Colon (tissue), 2 donors: ENCODE data around the gene TSPAN9.

Experiments used
- FAIRE-seq: peaks from 2 replicates; lab custom pipeline; 2012; peaks lifted over from hg19 to GRCh38; lab: Jason Lieb, UNC
- donor health status: control.
- donor health status: control.

Gene TSPAN9

DNA sequence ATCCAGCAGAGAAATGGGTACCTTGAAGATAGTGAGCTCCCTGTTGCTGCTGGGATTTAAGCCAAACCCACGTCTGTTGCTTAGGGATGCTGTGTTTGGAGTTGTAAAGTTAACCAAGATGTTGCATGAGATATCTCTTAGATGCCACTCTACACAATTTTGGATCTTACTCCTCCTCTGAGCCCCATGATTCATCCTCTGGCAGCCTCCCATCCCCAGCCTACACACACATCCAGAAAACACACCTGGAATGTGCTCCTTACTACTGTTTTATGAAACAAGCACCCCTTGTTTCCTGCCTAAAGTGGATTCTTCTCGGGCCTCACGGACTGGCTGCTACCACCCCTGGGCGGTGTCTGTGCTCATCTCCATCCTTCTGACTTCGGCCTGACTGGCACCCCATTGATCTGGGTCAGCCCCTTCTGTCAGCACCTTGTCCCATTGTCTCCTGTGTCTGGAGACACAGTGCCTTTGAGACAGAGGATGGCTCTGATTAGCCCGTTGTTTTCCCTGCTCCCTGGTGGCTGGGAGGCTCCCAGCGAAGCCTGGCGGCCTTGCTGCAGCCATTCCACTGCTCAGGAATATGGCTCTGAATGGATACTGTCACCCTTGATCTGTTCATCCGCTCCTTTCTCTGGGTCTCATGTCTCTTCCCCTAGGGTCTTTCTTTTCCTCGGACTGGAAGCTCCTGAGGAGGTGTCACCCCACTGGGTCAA, 24.3 kb downstream of the TSPAN9 start:
- FAIRE-seq: no peak

- FAIRE-seq: no peak
Measured at GRCh38 chr12:3102771-3103410, 25.7 kb downstream of the TSPAN9 start.

GRCh38 chr12:3103806-3104205, 26.6 kb downstream of the TSPAN9 start:
- FAIRE-seq: no peak

DNA sequence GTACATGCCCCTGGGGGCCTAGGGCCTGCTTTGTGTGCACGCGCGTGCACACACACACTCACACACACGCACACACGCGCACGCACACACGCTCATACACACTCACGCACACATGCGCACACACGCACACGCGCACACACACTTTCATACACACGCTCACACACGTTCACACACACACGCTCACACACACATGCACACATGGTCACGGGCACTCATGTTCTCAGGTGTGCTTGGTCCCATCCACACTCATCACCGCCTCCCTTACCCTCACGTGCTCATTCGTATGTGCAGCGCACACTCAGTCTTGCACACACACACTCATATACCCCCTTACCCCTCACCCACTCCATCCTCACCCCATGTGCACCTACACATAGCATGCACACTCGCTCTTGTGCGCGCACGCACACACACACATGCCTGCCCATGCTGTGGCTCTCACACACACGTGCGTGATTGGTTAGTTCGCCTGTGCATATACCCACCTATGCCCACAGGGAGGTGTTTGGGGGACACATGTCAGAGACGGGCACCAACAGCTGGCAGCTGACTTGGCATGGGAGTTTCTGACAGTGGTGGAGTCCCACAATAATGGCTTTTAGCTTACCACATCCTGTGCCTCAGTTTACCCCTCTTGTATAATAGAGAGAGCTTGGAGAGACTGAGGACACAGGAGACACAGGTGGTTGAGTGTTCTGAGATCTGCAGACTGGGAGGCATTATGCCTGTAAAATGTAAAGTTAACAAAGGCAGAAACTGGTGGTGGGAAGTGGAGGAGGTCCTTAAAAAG, 28.7 kb downstream of the TSPAN9 start:
- FAIRE-seq: no peak

- no peak for FAIRE-seq
Measured at GRCh38 chr12:3106579-3106978, 29.4 kb downstream of the TSPAN9 start.

DNA sequence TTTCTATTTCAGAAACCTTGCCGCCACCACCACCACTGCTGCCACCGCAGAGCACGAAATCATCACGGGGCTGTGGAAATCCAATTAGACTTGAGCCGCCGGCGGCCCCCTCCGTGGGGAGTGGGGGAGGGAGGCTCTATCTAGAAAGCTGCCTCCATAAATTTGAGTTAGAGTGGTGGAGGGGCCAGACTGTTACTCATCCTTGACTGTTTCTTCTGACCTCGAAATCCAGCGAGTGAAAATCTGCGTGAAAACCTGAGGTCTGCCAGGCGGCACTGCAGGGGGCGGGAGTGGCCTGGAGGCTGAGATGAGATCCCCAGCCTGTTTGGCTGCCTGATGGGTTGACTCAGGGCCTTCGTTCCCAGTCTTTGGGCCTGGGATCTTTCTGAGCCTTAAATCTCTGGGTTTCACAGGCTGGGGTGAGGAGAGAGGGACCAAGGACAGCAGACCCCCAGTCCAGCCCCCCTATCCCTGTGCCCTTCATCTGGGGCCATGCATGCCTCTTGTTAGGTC, 29.9 kb downstream of the TSPAN9 start:
- no peak for FAIRE-seq

- no peak for FAIRE-seq
Measured at GRCh38 chr12:3107954-3108353, 30.8 kb downstream of the TSPAN9 start.

DNA sequence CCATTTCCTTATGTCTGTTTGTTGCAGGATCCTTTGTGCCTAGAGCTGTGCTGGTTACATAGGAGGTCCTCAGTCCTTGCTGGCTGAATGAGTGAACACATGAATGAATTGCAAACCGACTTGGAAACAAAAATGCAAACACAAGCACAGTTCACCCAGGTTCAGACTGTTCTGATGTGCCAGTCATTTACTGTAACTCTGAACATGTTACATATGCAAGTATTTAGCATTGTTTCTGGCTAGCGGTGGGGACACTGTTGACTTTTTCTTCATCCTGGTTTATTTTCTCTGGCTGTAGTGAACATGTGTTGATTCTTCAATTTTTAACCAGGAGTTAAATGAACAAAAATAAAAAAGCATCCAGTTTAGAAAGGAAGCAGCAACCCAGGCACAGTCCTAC, 33.4 kb downstream of the TSPAN9 start:
- no peak for FAIRE-seq

GRCh38 chr12:3113671-3114325, 36.6 kb downstream of the TSPAN9 start:
- FAIRE-seq: no peak

- no peak for FAIRE-seq
Measured at GRCh38 chr12:3114671-3115070, 37.5 kb downstream of the TSPAN9 start.

DNA sequence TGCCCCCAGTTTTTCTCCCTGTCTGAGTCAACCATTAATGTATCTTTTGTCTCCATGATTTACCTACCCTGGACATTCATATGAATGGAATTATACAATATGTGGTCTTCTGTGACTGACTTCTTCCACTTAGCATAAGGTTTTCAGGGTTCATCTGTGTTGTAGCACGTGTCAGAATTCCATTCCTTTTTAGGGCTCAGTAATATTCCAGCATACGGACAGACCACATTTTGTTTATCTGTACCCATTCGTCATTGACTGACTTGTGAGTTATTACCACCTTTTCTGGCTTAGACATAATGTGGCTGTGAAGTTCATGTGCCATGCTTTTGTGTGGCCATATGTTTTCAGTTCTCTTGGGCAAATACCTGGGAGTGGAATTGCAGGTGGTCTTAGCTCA, 37.9 kb downstream of the TSPAN9 start:
- no peak for FAIRE-seq

- FAIRE-seq: no peak
Measured at GRCh38 chr12:3116106-3116844, 39.1 kb downstream of the TSPAN9 start.

DNA sequence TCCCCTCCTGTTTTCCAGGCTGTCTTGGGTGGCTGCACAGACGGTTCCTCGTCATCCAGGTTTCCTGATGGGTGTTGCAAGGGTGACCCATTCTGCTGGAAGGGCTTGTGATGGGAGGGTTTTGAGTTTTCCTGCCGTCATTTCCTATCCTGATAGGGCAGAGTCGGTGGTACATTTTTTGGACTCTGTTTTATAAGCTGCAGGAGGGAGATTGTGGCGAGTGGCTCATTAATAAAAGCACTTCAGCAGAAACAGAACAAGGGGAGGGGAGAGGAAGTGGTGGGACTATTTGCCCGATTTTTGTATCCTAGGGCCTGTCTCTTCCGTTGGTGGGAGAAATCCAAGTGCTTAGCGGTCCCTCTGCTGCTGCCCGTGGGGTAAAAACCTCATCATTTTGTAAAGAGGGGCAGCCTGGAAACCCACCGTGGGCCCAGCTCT, 40.0 kb downstream of the TSPAN9 start:
- no peak for FAIRE-seq

- FAIRE-seq: no peak
Measured at GRCh38 chr12:3117591-3118015, 40.4 kb downstream of the TSPAN9 start.

DNA sequence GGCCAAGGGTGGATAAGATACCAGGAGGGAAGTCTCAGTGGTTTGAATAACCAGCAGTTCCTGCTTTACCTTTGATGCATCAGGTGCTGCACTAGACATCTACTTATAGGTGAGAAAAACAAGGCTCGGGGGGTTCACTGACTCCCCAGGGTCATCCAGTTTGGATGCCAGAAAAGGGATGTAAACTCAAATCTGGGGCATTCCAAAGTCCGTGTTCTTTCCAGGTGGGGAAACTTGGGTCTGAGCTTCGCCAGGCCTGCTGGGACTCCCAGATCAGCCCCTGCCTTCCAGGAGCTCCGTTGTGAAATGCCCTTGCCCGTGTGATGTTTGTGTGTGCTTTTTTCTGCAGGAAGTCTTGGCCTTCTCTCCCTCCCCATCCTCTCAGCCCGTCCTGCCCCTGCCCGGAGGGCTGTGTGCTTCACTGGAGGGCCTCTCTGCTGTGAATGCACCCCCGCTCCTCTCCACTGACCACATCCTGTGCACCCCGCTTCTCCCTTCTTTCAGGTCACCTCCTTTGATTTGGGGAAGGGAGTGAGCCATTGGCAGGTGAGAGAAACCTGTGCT, 42.1 kb downstream of the TSPAN9 start:
- FAIRE-seq: no peak

DNA sequence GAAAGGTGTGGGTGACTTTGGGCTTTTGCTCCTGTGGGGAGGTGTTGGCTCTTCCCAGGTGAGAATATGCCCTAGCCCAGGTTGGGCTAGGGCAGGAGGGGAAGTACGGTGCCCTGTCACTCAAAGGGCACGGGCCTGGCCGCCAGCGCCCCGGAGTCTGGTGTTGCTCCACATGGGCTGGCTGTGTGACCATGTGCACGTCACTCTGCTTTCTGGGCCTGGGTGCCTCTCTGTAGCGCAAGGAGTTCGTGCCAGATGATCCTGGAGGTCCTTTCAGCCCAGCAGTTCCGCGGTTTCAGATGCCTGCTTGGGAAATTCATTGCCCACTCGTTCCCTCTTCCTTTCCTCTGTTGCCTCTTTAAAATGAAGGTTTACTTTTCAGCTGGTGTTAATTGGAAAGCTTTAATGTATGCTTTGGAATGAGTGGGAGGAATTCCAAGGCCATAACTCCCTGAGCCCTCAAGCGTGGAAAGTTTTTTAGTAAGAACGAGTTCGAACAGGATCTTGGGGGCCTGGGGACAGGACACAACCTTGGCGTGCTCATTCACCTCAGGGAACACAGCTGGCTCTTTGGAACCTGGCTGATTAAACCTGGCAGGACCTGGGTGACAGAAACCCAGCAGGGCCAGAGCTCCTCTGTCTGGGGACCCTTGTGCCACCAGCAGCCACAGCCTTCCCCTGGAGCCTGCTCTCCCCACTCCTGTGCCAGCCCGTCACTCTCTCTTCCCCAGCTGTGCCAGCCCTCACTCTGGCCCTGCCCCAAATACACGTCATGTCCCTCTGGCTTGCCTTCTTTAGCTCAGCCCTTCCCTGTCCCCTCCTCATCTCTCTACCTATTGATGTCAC, 42.8 kb downstream of the TSPAN9 start:
- FAIRE-seq: no peak

DNA sequence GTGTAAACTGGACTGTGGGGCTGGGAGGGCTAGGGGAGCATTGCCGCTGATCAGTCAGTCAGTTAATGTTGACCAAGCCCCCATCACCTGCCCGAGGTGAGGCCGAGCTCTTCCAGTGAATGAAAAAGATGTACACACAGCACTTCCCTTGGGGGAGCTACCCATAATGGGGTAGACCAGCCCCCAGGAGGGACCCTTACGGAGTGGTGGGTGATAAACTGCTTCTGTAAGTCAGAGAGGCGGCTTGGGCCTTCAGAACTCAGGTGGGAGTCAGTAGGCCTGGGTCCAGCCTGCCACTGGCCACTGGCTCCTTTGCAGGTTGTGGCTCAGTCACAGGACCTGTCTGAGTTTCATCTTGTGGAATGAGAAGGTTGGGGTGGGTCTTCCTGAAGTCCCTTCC, 43.5 kb downstream of the TSPAN9 start:
- no peak for FAIRE-seq

DNA sequence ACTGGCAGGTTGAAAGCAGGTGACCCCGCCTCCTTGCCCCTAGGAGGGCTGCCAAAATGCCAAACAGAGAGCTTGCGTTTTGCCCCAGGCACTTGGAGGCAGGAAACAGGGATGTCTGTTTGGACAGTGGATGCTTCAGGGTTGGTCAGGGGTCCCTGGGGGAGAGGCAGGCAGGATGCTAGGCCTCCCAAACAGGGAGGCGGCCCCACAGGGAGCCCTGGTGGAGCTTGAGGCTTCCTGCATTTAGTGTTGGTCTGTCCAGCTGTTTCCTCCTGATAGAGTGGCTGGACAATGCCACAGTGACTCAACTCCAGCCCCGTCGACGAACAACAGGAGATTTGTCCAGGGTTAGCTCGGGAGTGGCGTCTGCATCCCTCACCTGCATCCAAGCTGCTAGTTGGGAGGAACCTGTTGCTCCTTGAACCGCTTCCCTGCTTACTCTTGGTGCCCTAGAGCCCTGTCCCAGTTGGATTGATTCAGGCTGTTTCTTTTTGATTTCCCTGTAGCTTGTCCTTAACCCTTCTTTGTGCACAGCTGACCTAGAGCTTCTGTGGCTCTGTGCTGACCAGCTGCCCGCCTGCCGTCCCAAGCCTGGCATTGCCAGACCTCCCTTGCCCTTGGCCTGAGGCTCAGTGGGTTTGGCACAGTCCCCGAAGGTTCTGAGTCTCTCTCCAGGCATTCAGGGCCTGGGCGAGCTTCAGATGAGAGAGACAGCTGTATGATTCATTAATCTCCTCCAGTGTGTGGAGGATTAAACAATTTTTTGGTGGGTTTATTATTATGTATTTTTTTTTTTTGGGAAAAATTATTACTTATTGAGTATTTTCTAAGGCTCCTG, 45.9 kb downstream of the TSPAN9 start:
- FAIRE-seq: no peak

GRCh38 chr12:3123729-3124128, 46.5 kb downstream of the TSPAN9 start:
- no peak for FAIRE-seq
